Endometrial microvascular endothelial cells (primary cell): ENCODE measurements around the gene SLC12A2. TPM values are rescaled to one million over a fixed set of nuclear protein-coding genes. Genes with fewer than 3 reads are reported as not detected.

Source experiments
- in situ Hi-C: cut with HindIII; loops from 2 replicates; pipeline ENCODE4 v1.10.0; 2017; ENCODE audit warnings: low sequenced_read_pairs, low pct_unique_long_range_greater_than_20kb; ENCODE audit errors: inconsistent ontology term
- total RNA-seq: library from RNA; depleted of rRNA; stranded (reverse); fragments of >200 nt; gene quantifications from one replicate; pipeline ENCODE4 v1.2.3, GENCODE V29; 2015; ENCODE audit errors: inconsistent ontology term

The SLC12A2 gene
- total RNA-seq, 1 donor from 2014 or later: 24.2 TPM

GRCh38 chr5:128092144-128092543 lies 8.6 kb downstream of the SLC12A2 start:
- in situ Hi-C loops: no loop called here

GRCh38 chr5:128093368-128093767 lies 9.8 kb downstream of the SLC12A2 start:
- in situ Hi-C loops: no loop called here

- in situ Hi-C loops: no loop called here
These were observed 13.7 kb downstream of the SLC12A2 start for GRCh38 chr5:128097224-128097623.

GRCh38 chr5:128097781-128098180 lies 14.2 kb downstream of the SLC12A2 start:
- in situ Hi-C loops: no loop called here

- in situ Hi-C loops: no loop called here
These were observed 16.4 kb downstream of the SLC12A2 start for GRCh38 chr5:128099944-128100343.

GRCh38 chr5:128100860-128101557 lies 17.4 kb downstream of the SLC12A2 start:
- in situ Hi-C loops: no loop called here

GRCh38 chr5:128101676-128102075 lies 18.1 kb downstream of the SLC12A2 start:
- in situ Hi-C loops: no loop called here

GRCh38 chr5:128105203-128105602 lies 21.6 kb downstream of the SLC12A2 start:
- in situ Hi-C loops: no loop called here

GRCh38 chr5:128109138-128109537 lies 25.6 kb downstream of the SLC12A2 start:
- in situ Hi-C loops: no loop called here

GRCh38 chr5:128109766-128110165 lies 26.2 kb downstream of the SLC12A2 start:
- in situ Hi-C loops: no loop called here

GRCh38 chr5:128111818-128112448 lies 28.4 kb downstream of the SLC12A2 start:
- in situ Hi-C loops: no loop called here

- in situ Hi-C loops: no loop called here
These were observed 32.9 kb downstream of the SLC12A2 start for GRCh38 chr5:128116445-128116844.

GRCh38 chr5:128118214-128118613 lies 34.6 kb downstream of the SLC12A2 start:
- in situ Hi-C loops: no loop called here

- in situ Hi-C loops: no loop called here
These were observed 38.1 kb downstream of the SLC12A2 start for GRCh38 chr5:128121651-128122050.

- in situ Hi-C loops: no loop called here
These were observed 40.4 kb downstream of the SLC12A2 start for GRCh38 chr5:128123936-128124335.

- in situ Hi-C loops: no loop called here
These were observed 42.7 kb downstream of the SLC12A2 start for GRCh38 chr5:128126241-128126640.

GRCh38 chr5:128132499-128132898 lies 48.9 kb downstream of the SLC12A2 start:
- in situ Hi-C loops: no loop called here

- in situ Hi-C loops: no loop called here
These were observed 51.7 kb downstream of the SLC12A2 start for GRCh38 chr5:128135286-128135685.

- in situ Hi-C loops: no loop called here
These were observed 60.3 kb downstream of the SLC12A2 start for GRCh38 chr5:128143911-128144310.

- in situ Hi-C loops: no loop called here
These were observed 60.9 kb downstream of the SLC12A2 start for GRCh38 chr5:128144491-128144890.

GRCh38 chr5:128146671-128147070 lies 63.1 kb downstream of the SLC12A2 start:
- in situ Hi-C loops: no loop called here
